Measurements from ENCODE around the gene PDE4B. TPM values are rescaled to one million over a fixed set of nuclear protein-coding genes. Genes with fewer than 3 reads are reported as not detected.
"Not testable (repeated sequence)": the region's sequence is repeated elsewhere in the genome, so short reads cannot be mapped to it uniquely, and the experiment has no call there.

PDE4B gene
- polyA plus RNA-seq, 1 donor (not counting 4 experiments of a cell fraction or from before 2014, with no cell fraction given): 0.29 TPM

- Histone ChIP-seq H3K9me3 (ENCODE audit: control insufficient read depth, low read depth, low read length) (no peaks in the 10 kb centered on the region), H4K20me1 (ENCODE audit: control insufficient read depth, extremely low read depth, insufficient read depth, low read length) (no peaks in the 10 kb centered on the region), H3K4me2 (ENCODE audit: control insufficient read depth, extremely low read depth, insufficient read depth, low read depth, low read length) (no peak overlapping the region), H2AFZ (ENCODE audit: control insufficient read depth, low read length) (no peak overlapping the region), H3K27me3 (ENCODE audit: control insufficient read depth, extremely low read depth, insufficient read depth, low read length) (no peaks in the 10 kb centered on the region), H3K4me3 (ENCODE audit: control insufficient read depth in 2 of 3, extremely low read depth in 1 of 3, insufficient read depth in 2 of 3, low read depth in 1 of 3, low read length in 3 of 3) (no peak overlapping the region), H3K36me3 (ENCODE audit: control insufficient read depth in 2 of 2, extremely low read depth in 1 of 2, insufficient read depth in 2 of 2, low read length in 2 of 2) (no peaks in the 10 kb centered on the region), H3K9me1 (ENCODE audit: control insufficient read depth, extremely low read depth, insufficient read depth, low read length) (no peaks in the 10 kb centered on the region), H3K4me1 (ENCODE audit: control insufficient read depth, extremely low read depth, insufficient read depth, low read length) (no peaks in the 10 kb centered on the region), H3K9ac (ENCODE audit: control insufficient read depth, extremely low read depth, insufficient read depth, low read length) (no peak overlapping the region), H3K79me2 (ENCODE audit: control insufficient read depth, insufficient read depth, low read length) (no peaks in the 10 kb centered on the region), H3K27ac (ENCODE audit: control insufficient read depth, insufficient read depth, low read length) (no peak overlapping the region)
- no peak for DNase-seq (ENCODE audit: low read depth, low spot score)
- dilution Hi-C loops (cut with MboI; ENCODE audit: extremely low pct_ligation_motif_present, low sequenced_read_pairs): no loop called here
- TF ChIP-seq EZH2 (IDR thresholded peaks at IDR 0.05; ENCODE audit: low read length) (no peak), CTCF (optimal IDR thresholded peaks at IDR 0.05 in 1 of 3, IDR thresholded peaks at IDR 0.05 in 1 of 3, conservative IDR thresholded peaks at IDR 0.05 in 1 of 3; ENCODE audit: extremely low read depth in 1 of 3, insufficient read depth in 2 of 3, low read length in 3 of 3) (no peak)
- FAIRE-seq: no peak
Measured at GRCh38 chr1:65846866-65847265, 54.2 kb downstream of the PDE4B start.

DNA sequence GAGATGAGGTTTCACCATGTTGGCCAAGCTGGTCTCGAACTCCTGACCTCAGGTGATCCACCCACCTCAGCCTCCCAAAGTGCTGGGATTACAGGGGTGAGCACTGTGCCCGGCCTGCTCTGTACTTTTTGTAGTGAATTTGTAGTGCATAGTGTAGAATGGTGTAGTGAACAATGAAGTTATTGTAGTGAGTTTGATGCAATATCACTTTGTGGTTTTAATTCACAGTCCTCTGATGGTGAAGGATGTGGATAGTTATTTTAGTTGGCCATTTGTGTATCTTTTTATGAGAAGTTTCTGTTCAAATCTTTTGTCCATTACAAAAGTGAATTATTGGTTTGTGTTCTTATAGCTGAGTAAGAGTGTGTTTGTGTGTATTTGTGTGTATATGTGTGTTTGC lies 57.6 kb downstream of the PDE4B start:
- Histone ChIP-seq H3K36me3 (ENCODE audit: control insufficient read depth in 2 of 2, extremely low read depth in 1 of 2, insufficient read depth in 2 of 2, low read length in 2 of 2) (no peaks in the 10 kb centered on the region), H3K9ac (ENCODE audit: control insufficient read depth, extremely low read depth, insufficient read depth, low read length) (no peak overlapping the region), H4K20me1 (ENCODE audit: control insufficient read depth, extremely low read depth, insufficient read depth, low read length) (no peaks in the 10 kb centered on the region), H3K27me3 (ENCODE audit: control insufficient read depth, extremely low read depth, insufficient read depth, low read length) (no peaks in the 10 kb centered on the region), H3K9me1 (ENCODE audit: control insufficient read depth, extremely low read depth, insufficient read depth, low read length) (no peaks in the 10 kb centered on the region), H3K9me3 (ENCODE audit: control insufficient read depth, low read depth, low read length) (no peaks in the 10 kb centered on the region), H3K27ac (ENCODE audit: control insufficient read depth, insufficient read depth, low read length) (no peak overlapping the region), H2AFZ (ENCODE audit: control insufficient read depth, low read length) (no peak overlapping the region), H3K79me2 (ENCODE audit: control insufficient read depth, insufficient read depth, low read length) (no peaks in the 10 kb centered on the region), H3K4me3 (ENCODE audit: control insufficient read depth in 2 of 3, extremely low read depth in 1 of 3, insufficient read depth in 2 of 3, low read depth in 1 of 3, low read length in 3 of 3) (no peak overlapping the region), H3K4me2 (ENCODE audit: control insufficient read depth, extremely low read depth, insufficient read depth, low read depth, low read length) (no peak overlapping the region), H3K4me1 (ENCODE audit: control insufficient read depth, extremely low read depth, insufficient read depth, low read length) (no peaks in the 10 kb centered on the region)
- dilution Hi-C loops (cut with MboI; ENCODE audit: extremely low pct_ligation_motif_present, low sequenced_read_pairs): no loop called here
- DNase-seq (ENCODE audit: low read depth, low spot score): no peak
- no peak for TF ChIP-seq EZH2 (IDR thresholded peaks at IDR 0.05; ENCODE audit: low read length)
- no peak for TF ChIP-seq CTCF (optimal IDR thresholded peaks at IDR 0.05 in 1 of 3, IDR thresholded peaks at IDR 0.05 in 1 of 3, conservative IDR thresholded peaks at IDR 0.05 in 1 of 3; ENCODE audit: extremely low read depth in 1 of 3, insufficient read depth in 2 of 3, low read length in 3 of 3)
- no peak for FAIRE-seq

DNA sequence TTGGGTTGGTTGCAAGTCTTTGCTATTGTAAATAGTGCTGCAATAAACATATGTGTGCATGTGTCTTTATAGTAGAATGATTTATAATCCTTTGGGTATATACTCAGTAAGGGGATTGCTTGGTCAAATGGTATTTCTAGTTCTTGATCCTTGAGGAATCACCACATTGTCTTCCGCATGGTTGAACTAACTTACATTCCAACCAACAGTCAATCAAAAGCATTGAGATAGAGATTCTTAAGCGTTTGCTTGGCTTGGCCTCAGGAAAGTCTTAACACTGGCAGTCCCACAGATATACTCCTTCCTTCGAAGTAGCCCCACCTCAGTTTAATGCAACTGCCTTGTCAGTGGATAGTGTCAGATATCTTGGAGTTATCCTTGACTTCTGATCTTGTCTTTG lies 63.9 kb downstream of the PDE4B start:
- FAIRE-seq: not testable (repeated sequence)

More for the DNA sequence above, 63.9 kb downstream of the PDE4B start:
- H3K9me1 ChIP-seq (ENCODE audit: control insufficient read depth, extremely low read depth, insufficient read depth, low read length); dilution Hi-C loops (cut with MboI; ENCODE audit: extremely low pct_ligation_motif_present, low sequenced_read_pairs); H3K9ac ChIP-seq (ENCODE audit: control insufficient read depth, extremely low read depth, insufficient read depth, low read length); H3K79me2 ChIP-seq (ENCODE audit: control insufficient read depth, insufficient read depth, low read length); H3K27ac ChIP-seq (ENCODE audit: control insufficient read depth, insufficient read depth, low read length); H3K27me3 ChIP-seq (ENCODE audit: control insufficient read depth, extremely low read depth, insufficient read depth, low read length); H3K4me1 ChIP-seq (ENCODE audit: control insufficient read depth, extremely low read depth, insufficient read depth, low read length); H3K9me3 ChIP-seq (ENCODE audit: control insufficient read depth, low read depth, low read length); H3K4me2 ChIP-seq (ENCODE audit: control insufficient read depth, extremely low read depth, insufficient read depth, low read depth, low read length); H4K20me1 ChIP-seq (ENCODE audit: control insufficient read depth, extremely low read depth, insufficient read depth, low read length); H3K4me3 ChIP-seq (ENCODE audit: control insufficient read depth in 2 of 3, extremely low read depth in 1 of 3, insufficient read depth in 2 of 3, low read depth in 1 of 3, low read length in 3 of 3); H3K36me3 ChIP-seq (ENCODE audit: control insufficient read depth in 2 of 2, extremely low read depth in 1 of 2, insufficient read depth in 2 of 2, low read length in 2 of 2); H2AFZ ChIP-seq (ENCODE audit: control insufficient read depth, low read length); DNase-seq (ENCODE audit: low read depth, low spot score): not testable (repeated sequence)

Measured in keratinocyte (primary cell).